NCI-H446 (cell line): ENCODE results near the gene ZNF577.
"Not testable (repeated sequence)": the region's sequence is repeated elsewhere in the genome, so short reads cannot be mapped to it uniquely, and the experiment has no call there.

Source experiments
- DNase-seq, 2 experiments: peaks; one replicate each; lab custom pipeline; 2025; lab: John Stamatoyannopoulos, UW

The ZNF577 gene

DNA sequence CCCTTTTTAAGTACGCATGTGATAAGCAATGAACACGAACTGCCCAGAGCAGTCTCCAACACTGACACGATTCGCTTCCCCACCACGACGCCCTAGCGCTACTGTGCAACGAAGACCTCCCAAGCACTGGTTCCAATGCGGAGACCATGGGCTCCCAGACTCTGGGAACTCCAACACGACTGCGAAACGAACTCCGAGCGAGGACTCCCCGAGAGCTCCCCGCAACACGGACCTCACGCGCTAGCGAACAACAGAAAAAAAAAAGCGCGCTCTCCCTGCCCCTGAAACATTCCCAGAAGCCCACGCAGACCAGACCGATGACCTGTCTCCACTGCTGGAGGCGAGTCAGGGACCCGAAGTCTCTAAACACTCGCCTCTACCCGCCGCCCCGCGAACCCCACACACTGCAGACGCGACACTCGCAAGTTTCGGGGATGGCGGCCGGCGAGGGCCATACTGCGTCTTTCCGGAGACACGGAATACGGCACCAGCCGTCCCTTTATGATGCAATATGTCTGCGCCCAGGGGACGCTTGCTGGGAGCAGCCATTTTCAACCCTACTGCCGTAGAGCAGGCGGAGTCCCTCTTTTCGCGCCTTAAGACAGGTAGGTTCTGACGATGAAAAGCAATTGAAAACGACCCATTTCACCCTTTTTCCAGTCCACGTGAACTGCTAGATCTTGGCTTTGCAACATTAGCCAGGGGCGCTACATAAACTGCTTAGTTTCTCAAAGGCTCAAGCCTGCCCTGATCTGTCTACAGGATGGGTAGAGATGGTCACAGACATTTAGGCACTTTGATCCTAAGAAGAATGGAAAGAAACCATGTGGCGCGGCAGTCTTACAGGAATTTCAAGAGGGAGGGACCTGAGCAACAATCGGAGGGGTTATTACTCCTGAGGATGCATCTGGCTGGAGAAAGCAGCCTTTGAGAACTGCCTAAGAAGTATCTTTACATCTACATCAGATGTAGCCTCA lies at the start of gene ZNF577:
TSS of gene ZNF577 (minus strand) at position 430 of the 977 bp plus-strand sequence. CDS start 7,569 bp downstream, outside the sequence.
- no peak for DNase-seq

DNA sequence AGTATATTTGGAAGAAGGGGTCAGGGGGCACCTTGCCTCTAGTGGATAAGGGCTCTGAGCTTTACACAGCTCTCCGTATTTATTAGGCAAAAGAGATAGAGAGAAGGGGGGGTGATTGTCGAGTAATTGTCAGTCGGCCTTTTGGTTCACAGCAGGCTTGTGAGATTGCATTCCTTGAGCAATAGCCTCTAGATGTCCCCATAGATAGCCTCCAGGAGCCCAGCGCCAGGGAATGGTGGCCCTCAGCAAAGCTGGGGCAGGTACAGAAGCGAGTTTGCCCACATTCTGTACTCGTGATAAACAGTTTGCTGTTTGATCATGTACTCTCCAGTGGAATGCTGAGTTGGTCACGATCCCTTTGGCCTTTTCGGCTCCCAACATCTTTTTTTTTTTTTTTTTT lies 44.2 kb upstream of the ZNF577 start:
- DNase-seq: no peak

DNA sequence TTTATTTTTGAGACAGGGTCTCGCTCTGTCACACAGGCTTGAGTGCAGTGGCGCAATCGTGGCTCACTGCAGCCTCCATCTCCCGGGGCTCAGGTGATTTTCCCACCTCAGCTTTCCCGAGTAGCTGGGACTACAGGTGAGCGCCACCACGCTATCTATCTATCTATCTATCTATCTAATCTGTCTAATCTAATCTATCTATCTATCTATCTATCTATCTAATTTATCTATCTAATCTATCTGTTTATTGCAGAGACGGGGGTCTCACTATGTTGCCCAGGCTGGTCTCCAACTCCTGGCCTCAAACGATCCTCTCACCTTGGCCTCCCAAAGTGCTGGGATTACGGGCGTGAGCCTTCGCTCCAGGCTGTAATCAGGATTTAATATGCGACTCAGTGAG lies 40.1 kb upstream of the ZNF577 start:
- DNase-seq: no peak

DNA sequence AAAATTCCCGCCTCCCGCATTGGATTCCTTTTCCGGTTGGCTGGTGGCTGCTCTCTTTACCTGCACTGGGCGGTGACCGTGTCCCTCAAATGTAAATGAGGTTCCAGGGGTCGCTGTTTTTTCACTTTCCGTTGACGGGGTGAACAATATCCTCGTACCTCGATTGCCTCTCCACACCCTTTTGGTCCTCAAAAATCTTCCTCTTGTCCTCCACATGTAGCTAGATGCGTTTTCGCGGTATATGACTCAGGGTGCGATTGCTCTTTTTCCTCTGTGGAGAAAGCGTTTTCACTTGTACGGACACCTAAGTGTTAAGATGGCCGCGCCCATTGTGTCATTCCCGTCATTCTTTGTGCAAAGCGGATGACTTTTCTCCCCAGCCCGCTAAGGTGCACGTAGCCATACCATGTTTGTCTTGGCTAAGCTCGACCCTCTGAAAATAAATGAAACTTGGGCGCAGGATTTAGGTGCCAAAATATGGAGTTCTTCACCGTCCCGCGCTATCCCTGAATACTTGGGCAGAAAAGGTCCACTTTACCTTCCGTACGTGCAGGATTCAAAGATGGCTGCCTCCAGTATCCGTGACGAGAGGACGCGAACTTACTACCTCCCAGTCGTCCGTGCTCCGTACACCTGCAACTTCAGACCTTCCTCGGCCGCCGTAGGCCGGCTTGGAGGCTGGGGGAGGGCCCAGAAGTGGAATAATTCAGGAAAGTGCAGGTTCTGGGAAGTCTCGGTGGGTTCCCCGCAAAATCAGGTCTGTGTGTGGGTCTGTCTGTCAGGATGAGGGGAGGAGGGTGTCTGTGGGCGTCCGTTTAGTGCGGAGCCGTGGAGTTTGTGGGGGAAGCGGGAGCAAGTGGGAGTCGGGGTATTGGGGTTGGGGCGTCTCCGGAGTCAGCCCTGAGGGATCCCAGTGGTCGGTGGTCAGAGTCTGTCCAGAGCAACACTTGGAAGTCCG lies 39.3 kb upstream of the ZNF577 start, which contains the start of gene ZNF613:
TSS of gene ZNF613 (plus strand) at position 689 of the 958 bp plus-strand sequence. CDS start 8,749 bp downstream, outside the sequence.
- peak; percentile 85 to 88 for DNase-seq

DNA sequence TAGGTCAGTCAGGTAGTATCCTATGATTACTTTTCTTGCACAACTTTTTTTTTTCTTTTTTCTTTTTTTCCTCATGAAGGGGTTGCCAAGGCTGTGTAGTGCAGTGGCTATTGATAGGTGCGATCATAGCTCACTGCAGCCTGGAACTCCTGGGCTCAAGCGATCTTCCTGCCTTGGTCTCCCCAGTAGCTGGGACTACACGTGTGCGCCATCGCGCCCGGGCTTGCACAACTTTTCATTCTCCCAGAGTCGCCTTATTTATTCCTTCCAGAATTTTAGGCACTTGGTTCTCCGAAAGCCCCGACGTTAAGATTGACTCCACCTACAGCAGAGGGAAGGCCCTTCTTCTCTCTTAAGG lies 38.7 kb upstream of the ZNF577 start:
- DNase-seq: no peak

DNA sequence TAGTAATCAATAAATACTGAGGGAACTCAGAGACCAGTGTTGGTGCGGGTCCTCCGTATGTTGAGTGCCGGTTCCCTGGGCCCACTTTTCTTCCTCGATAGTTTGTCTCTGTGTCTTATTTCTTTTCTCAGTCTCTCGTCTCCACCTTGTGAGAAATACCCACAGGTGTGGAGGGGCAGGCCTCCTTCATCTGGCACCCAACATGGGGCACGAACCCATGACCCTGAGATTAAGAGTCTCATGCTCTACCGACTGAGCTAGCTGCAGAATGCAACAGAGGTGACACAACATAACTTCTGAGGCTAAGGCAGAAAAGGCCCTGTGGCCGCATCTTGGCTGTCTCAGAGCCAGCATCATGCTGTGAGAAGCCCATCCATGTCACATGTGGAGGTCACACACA lies 34.2 kb upstream of the ZNF577 start:
- DNase-seq: no peak

DNA sequence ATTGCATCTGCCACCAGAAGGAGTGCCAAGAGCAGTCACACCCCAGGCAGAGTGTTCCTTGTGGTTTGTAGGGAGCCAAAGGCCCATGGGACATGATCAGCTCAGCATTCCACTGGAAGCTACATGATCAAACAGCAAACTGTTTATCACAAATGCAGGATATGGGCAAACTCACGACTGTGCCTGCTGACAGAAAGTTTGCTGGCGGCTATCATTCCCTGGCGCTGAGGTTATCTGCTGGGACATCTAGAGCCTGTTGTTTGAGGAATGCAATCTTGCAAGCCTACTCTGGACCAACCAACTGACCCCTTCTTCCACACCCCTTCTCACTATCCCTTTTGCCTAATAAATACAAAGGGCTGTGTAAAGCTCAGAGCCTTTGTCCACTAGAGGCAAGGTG lies 31.9 kb upstream of the ZNF577 start:
- DNase-seq: no peak

DNA sequence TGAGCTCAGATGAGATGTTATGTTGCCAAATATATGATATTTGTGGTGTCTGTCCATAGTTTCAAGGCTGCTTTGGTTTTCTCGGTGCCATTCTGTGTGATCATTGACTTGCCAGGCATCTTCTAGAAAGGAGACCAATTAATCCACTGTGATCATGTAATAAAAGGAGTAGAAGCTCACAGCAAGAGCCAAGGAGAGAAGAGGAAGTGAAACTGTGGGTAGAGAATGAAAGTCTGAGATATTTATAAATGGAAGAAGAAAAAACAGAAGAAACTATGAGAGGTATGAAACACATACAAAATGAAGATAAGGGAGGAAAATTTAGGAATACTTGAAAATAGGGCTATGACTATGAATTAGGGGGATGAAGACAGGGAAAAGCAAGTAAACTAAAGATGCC lies 28.4 kb upstream of the ZNF577 start:
- DNase-seq: no peak

DNA sequence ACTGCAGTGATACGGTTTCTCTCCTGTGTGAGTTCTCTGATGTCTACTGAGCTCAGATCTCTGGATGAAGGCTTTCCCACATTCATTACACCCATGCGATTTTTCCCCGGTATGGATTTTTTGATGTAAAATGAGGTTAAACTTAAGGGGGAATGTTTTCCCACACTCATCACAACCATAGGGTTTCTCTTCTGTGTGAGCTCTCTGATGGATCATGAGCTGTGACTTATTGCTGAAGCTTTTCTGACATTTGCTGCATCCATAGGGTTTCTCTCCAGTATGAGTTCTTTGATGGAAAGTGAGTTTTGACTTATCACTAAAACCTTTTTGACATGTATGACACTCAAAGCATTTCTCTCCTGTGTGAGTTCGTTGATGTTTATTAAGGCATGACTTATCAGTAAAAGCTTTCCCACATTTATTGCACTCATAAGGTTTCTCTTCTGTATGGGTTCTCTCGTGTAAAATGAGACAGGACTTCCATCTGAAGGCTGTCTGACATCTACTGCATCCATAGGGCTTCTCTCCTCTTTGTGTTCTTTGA lies 27.6 kb upstream of the ZNF577 start:
- DNase-seq: no peak

DNA sequence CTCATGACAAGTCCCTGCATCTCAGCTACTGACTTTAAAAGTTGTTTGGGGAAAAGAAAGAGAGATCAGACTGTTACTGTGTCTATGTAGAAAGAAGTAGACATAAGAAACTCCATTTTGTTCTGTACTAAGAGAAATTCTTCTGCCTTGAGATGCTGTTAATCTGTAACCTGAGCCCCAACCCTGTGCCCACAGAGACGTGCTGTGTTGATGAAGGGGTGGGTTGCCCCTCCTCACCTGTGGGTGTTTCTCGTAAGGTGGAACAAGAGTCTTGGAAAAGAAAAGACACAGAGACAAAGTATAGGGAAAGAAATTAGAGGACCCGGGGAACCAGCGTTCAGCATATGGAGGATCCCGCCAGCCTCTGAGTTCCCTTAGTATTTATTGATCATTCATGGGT lies 20.2 kb upstream of the ZNF577 start:
- not testable (repeated sequence) for DNase-seq

DNA sequence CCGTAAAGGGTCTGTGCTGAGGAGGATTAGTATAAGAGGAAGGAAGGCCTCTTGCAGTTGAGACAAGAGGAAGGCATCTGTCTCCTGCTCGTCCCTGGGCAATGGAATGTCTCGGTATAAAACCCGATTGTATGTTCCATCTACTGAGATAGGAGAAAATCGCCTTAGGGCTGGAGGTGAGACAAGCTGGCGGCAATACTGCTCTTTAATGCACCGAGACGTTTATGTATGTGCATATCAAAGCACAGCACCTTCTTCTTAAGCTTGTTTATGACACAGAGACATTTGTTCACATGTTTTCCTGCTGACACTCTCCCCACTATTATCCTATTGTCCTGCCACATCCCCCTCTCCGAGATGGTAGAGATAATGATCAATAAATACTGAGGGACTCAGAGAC lies 18.4 kb upstream of the ZNF577 start:
- DNase-seq: not testable (repeated sequence)

DNA sequence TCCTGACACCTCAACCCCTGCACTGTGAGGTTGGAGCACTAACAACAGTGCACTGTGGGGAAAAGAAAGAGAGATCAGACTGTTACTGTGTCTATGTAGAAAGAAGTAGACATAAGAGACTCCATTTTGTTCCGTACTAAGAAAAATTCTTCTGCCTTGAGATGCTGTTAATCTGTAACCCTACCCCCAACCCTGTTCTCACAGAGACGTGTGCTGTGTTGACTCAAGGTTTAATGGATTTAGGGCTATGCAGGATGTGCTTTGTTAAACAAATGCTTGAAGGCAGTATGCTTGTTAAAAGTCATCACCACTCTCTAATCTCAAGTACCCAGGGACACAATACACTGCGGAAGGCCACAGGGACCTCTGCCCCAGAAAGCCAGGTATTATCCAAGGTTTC lies 17.9 kb upstream of the ZNF577 start:
- DNase-seq: not testable (repeated sequence)

DNA sequence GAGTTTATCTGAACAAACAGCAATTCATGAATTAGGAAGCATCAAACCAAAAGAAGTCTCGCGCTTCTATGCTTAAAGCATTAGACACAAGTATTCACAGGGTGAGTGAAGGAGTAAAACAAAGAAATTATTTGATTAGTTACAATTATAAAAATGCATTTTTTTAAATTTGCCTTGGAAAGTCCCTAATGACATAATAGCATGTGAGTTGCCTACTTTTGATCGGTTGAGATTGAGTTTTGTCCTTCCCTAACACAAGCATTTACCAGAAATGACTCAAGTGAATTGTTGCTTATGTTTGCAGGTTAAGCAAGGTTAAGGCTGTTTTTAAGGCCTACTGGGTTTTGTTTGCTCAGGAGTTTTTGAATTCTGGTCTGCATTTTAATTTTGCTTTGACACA lies 17.5 kb upstream of the ZNF577 start:
- no peak for DNase-seq

DNA sequence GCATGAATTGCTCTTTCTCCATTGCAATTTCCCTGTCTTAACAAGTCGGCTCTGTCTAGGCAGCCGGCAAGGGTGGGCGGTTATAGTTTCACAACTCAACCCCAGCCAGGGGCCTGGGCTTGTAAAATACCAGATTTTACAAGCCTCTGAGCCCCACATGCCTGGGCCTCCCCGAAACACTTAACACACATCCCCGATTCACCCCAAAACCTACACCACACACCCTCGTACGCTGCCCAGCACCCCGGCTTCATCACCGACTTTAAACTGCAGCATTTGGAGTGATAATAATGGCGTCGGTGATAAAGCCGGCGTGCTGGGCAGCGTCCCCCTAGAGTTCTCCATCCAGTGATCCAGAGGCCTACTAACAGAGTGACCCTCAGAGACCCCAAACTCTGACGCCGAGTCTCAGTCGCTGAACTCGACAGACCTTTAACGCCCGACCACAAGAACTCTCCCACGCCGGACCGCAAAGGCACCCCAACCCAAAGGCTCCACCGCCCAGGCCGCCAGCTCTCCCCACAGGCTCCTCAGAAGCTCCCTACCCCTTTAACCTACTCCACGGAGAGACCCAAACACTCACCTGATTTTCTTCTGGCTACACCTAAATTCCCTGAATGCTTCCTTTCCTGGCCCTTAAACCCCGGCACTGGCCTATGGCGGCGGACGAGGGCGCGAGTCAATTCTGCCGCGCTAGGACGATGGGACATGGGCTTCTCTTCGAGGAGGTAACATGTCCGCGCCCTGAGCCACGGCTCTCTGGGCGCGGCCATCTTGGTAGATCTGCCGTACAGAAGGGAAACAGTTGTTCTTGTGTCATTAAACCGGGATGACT lies 16.8 kb upstream of the ZNF577 start, which contains the start of gene ZNF649:
TSS of gene ZNF649 (minus strand) at position 687 of the 835 bp plus-strand sequence. CDS start 4,910 bp downstream, outside the sequence.
- peak; percentile 88 to 89 for DNase-seq

DNA sequence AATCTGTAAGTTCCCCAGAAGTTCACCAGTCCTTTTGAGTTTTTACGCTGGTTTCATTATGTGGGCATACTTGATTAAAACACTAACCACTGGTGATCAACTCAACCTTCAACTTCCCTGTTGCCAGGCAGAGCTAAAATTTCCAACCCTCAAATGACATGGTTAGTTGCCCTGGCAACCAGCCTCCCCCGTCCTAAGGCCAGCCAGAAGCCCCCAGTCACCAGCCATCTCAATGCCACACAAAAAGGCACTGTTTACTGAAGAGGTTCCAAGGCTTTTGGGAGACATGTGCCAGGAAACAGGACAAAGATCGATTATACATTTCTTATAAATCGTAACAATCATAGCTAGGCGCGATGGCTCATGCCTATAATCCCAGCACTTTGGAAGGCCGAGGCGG lies 15.4 kb upstream of the ZNF577 start:
- no peak for DNase-seq

DNA sequence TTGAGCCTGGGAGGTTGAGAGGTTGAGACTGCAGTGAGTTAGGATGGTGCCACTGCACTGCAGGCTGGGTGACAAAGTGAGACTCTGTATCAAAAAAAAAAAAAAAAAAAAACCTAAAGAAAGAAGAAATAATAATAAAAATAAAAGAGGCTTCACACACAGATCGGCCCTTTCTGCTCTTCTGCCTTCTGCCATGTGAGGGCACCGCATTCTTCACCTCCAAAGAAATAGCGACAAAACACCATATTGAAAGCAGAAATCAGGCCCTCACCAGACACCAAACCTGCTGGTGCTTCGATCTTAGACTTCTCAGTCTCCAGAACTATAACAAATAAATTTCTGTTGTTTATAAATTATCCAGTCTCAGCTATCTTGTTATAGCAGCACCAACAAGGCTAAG lies 14.1 kb upstream of the ZNF577 start:
- no peak for DNase-seq

DNA sequence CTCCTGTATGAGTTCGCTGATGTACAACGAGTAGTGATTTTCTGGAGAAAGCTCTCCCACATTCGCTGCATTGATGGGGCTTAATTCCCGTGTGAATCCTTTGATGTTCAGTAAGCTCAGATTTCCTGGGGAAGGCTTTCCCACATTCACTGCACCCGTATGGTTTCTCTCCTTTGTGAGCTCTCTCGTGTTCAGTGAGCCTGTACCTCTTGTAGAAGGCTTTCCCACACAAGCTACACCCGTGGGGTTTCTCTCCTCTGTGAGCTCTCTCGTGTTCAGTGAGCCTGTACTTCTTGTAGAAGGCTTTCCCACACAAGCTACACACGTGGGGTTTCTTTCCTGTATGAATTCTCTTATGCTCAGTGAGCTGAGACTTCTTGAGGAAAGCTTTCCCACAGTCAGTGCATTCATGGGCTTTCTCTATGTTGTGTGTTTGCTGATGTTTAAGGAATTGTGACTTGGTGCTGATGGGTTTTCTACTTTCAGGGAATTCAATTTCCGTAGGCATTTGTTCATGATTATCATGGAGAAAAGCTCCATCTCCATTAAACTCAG lies 3.5 kb upstream of the ZNF577 start:
- DNase-seq: no peak

DNA sequence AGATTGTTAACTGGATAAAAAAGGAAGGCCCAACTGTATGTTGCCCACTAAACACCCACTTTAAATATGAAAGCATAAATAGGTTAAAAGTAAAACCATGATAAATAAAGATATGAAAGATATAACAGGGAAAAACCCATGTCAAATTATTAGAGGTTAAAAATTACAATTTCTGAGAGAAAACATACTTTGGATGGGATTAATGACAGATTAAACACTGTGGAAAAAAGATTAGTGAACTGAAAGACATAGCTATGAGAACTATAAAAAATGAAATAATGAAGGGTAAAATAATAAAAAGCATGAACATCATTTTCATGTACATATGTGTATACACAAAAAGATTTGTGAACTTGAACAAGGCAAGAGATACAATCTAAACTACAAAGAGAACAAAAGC lies 2.2 kb upstream of the ZNF577 start:
- no peak for DNase-seq

DNA sequence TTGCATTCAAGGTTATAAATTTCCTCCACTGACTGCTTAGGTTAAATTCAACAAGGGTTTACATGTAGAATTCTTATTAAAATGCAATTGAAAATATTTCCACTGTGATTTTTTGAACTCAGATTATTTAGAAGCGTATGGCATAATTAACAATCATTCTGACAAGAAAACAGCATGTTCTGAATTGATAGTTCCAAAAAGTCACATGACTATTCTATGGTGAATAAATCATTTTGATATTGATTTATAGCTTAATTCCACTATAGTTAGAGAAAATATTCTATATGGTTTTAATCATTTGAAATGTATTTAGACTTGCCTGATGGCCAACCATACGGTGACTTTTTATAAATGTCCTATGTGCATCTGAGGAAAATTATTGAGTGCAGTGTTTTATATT lies 3.0 kb downstream of the ZNF577 start:
- DNase-seq: no peak

DNA sequence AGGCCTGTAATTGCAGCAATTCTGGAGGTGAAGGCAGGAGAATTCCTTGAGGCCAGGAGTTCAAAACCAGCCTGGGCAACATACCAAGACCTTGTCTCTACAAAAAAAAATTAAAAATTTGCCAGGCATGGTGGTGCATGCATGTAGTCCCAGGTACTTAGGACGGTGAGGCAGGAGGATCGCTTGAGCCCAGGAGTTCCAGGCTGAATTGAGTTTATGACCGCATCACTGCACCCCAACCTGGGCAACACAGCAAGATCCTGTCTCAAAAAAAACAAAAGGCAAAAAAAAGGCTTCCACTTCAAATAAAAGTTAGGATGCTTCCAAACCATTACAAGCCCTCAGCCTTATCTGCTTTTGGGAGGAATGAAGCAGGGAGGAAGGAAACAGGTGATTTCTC lies 5.2 kb downstream of the ZNF577 start:
- no peak for DNase-seq

DNA sequence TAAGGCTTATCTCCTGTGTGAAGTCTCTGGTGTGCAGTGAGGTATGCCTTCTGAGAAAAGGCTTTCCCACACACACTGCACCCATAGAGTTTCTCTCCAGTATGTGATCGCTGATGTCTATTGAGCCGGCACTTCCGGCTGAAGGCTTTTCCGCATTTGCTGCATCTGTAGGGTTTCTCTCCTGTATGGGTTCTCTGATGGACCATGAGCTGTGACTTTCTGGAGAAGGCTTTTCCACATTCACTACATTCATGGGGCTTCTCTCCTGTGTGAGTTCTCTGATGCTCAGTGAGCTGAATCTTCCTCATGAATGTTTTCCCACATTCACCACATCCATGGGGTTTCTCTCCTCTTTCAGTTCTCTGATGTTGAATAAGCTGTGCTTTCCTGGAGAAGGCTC lies 14.7 kb downstream of the ZNF577 start:
- DNase-seq: no peak
